ENCODE data around the gene ABHD2. TPM values are rescaled to one million over a fixed set of nuclear protein-coding genes. Genes with fewer than 3 reads are reported as not detected.
"Not testable (repeated sequence)": the region's sequence is repeated elsewhere in the genome, so short reads cannot be mapped to it uniquely, and the experiment has no call there.

The ABHD2 gene
- 10 to 100 TPM in 7 of 8 experiments, 1 to 10 TPM in 1; 9.9 to 35.4 (median 16.8) TPM for total RNA-seq

DNA sequence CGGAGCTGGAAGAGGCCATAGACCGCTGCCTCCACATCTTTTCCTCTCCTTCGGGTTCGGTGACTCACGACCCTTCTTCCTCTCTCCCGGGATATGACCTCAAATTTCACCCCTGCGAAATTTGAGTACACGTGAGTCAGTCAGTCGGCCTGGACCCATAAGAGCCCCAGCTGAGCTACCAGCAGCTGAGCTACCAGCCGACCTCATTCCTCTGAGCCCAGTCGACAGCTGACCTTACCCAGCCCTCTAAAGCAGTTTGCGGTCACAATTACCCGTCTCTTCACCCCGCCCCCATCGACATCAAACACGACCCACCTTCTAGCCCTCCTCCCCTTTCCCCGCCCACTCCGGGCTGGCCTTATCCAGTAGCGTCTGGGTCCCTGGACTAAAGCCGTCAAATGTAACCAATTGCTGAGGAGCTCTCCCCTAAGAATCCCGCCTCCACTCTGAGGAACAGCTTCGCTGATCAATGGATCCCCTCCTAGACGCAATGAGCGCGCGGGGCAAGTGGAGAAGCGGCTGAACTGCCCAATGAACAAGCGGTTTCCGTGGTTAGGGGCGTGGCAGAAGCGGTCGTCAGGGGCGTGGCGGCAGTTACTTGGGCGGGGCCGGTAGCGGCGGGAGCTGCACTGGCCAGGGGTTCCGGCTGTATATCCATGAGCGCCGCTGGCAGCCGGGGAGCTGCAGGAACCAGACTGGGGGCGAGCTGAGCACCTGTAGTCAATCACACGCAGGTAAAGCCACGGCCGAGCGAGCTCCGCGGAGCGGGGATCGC is at the start of gene ABHD2:
Gene ABHD2, plus strand, starts transcription at position 627 of the 775 bp plus-strand sequence. CDS start 27,872 bp downstream, outside the sequence.
- ATAC-seq (replicated peaks in 6 of 8), result peak; percentile 94 to 98 (median 97)
- in situ Hi-C loops (cut with MboI; ENCODE audit: low pct_unique_long_range_greater_than_20kb in 2 of 9, low sequenced_read_pairs in 9 of 9, unreplicated experiment in 9 of 9), result no loop called here
- Histone ChIP-seq H3K4me3 (peak within 1 kb of the TSS; percentile 62 to 89 (median 78)), H3K4me1 (replicated peaks in 1 of 2) (peaks cover 28 to 30% of the 10 kb centered on the region in 2 donors), H3K27ac (peak within 1 kb of the TSS; percentile 66 to 79)
- WGBS, 10 experiments, result 0 to 11% (median 1%) methylated on average over 1 to 13 of the region's 51 CpGs; no CpG with 5 or more reads in 5 of the 10 experiments

GRCh38 chr15:89039142-89039541 is 49.1 kb upstream of the ABHD2 start:
- 57 to 100% (median 87%) methylated on average over 1 to 4 of the region's 5 CpGs; no CpG with 5 or more reads in 5 of the 10 experiments for WGBS, 10 experiments
- in situ Hi-C loops (cut with MboI; ENCODE audit: low pct_unique_long_range_greater_than_20kb in 2 of 9, low sequenced_read_pairs in 9 of 9, unreplicated experiment in 9 of 9), result no loop called here
- ATAC-seq (replicated peaks in 6 of 8), result peak in 2 of 8 experiments; percentile 33 to 57
- Histone ChIP-seq H3K4me1 (replicated peaks in 1 of 2) (no peaks in the 10 kb centered on the region), H3K27ac (no peak overlapping the region), H3K4me3 (no peak overlapping the region)

- no peak for ATAC-seq (replicated peaks in 6 of 8)
- Histone ChIP-seq H3K27ac (no peak overlapping the region), H3K4me1 (replicated peaks in 1 of 2) (no peaks in the 10 kb centered on the region), H3K4me3 (no peak overlapping the region)
- 80 to 90% (median 83%) methylated on average over 1 to 3 of the region's 5 CpGs; no CpG with 5 or more reads in 6 of the 10 experiments for WGBS, 10 experiments
- in situ Hi-C loops (cut with MboI; ENCODE audit: low pct_unique_long_range_greater_than_20kb in 2 of 9, low sequenced_read_pairs in 9 of 9, unreplicated experiment in 9 of 9), result no loop called here
Observed at GRCh38 chr15:89041507-89041906, 46.7 kb upstream of the ABHD2 start.

DNA sequence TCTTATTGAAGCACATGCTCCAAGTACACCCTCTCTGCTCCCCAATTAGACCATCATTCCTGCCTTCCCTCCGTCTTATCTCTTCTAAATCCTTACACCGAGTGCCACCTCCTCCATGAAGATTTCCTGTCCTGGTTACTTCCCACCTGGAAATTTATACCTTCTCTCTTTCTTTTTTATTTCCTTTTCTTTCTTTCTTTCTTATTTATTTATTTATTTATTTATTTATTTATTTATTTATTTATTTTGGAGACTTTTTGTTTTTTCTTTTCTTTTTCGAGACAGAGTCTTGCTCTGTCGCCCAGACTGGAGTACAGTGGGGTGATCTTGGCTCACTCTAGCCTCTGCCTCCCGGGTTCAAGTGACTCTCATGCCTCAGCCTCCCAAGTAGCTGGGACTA is 45.9 kb upstream of the ABHD2 start:
- Histone ChIP-seq H3K27ac (no peak overlapping the region), H3K4me1 (replicated peaks in 1 of 2) (no peaks in the 10 kb centered on the region), H3K4me3 (no peak overlapping the region)
- WGBS, 10 experiments, result 44 to 94% (median 72%) methylated on average over 1 to 5 of the region's 5 CpGs; no CpG with 5 or more reads in 1 of the 10 experiments
- in situ Hi-C loops (cut with MboI; ENCODE audit: low pct_unique_long_range_greater_than_20kb in 2 of 9, low sequenced_read_pairs in 9 of 9, unreplicated experiment in 9 of 9), result no loop called here
- ATAC-seq (replicated peaks in 6 of 8), result no peak

GRCh38 chr15:89043031-89044002 is 44.9 kb upstream of the ABHD2 start:
- in situ Hi-C loops (cut with MboI; ENCODE audit: low pct_unique_long_range_greater_than_20kb in 2 of 9, low sequenced_read_pairs in 9 of 9, unreplicated experiment in 9 of 9), result no loop called here
- WGBS, 10 experiments, result 100% methylated on average over 1 of the region's 3 CpGs; no CpG with 5 or more reads in 6 of the 10 experiments
- Histone ChIP-seq H3K4me1 (replicated peaks in 1 of 2) (no peaks in the 10 kb centered on the region), H3K27ac (no peak overlapping the region), H3K4me3 (no peak overlapping the region)
- ATAC-seq (replicated peaks in 6 of 8), result no peak

DNA sequence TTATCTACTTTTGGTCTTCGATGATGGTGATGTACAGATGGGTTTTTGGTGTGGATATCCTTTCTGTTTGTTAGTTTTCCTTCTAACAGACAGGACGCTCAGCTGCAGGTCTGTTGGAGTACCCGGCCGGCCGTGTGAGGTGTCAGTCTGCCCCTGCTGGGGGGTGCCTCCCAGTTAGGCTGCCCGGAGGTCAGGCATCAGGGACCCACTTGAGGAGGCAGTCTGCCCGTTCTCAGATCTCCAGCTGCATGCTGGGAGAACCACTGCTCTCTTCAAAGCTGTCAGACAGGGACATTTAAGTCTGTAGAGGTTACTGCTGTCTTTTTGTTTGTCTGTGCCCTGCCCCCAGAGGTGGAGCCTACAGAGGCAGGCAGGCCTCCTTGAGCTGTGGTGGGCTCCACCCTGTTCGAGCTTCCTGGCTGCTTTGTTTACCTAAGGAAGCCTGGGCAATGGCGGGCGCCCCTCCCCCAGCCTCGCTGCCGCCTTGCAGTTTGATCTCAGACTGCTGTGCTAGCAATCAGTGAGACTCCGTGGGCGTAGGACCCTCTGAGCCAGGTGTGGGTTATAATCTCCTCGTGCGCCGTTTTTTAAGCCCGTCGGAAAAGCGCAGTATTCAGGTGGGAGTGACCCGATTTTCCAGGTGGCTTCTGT is 39.1 kb upstream of the ABHD2 start:
- in situ Hi-C loops (cut with MboI; ENCODE audit: low pct_unique_long_range_greater_than_20kb in 2 of 9, low sequenced_read_pairs in 9 of 9, unreplicated experiment in 9 of 9); ATAC-seq (replicated peaks in 6 of 8); H3K4me1 ChIP-seq (replicated peaks in 1 of 2); H3K4me3 ChIP-seq; H3K27ac ChIP-seq: not testable (repeated sequence)
- 51 to 82% methylated on average over 2 to 7 of the region's 21 CpGs; no CpG with 5 or more reads in 8 of the 10 experiments for WGBS, 10 experiments

GRCh38 chr15:89051875-89052274 is 36.4 kb upstream of the ABHD2 start:
- 0 to 70% (median 33%) methylated on average over 1 to 2 of the region's 2 CpGs; no CpG with 5 or more reads in 5 of the 10 experiments for WGBS, 10 experiments
- in situ Hi-C loops (cut with MboI; ENCODE audit: low pct_unique_long_range_greater_than_20kb in 2 of 9, low sequenced_read_pairs in 9 of 9, unreplicated experiment in 9 of 9), result loop anchor here in 4 of 9 experiments (10.0 to 25.0 kb wide), 3 partner anchors 110 to 133 kb away; no protein-coding TSS in a partner anchor
- no peak overlapping the region for H3K27ac ChIP-seq
- ATAC-seq (replicated peaks in 6 of 8), result peak in 3 of 8 experiments; percentile 73 to 86 (median 84)
- no peaks in the 10 kb centered on the region for H3K4me1 ChIP-seq (replicated peaks in 1 of 2)
- H3K4me3 ChIP-seq, result no peak overlapping the region

DNA sequence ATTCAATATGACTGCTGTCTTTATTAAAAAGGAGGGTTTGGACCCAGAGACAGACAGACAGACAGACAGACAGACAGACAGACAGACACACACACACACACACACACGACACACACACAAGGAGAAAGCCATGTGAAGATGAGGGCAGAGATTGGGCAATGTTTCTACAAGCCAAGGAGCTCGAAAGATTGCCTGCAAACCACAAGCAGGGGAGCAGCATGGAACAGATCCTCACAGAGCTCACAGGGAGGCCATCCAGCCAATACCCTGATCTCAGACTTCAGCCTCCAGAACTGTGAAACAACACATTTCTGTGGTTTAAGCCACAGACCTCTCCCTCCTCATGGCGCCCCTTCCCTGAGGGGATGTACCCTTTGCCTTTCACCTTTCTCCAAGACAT is 35.8 kb upstream of the ABHD2 start:
- Histone ChIP-seq H3K27ac (no peak overlapping the region), H3K4me1 (replicated peaks in 1 of 2) (no peaks in the 10 kb centered on the region), H3K4me3 (no peak overlapping the region)
- WGBS, 10 experiments, result 0 to 100% (median 75%) methylated on average over 1 to 2 of the region's 3 CpGs; no CpG with 5 or more reads in 3 of the 10 experiments
- ATAC-seq (replicated peaks in 6 of 8), result peak in 3 of 8 experiments; percentile 33 to 65 (median 50)
- in situ Hi-C loops (cut with MboI; ENCODE audit: low pct_unique_long_range_greater_than_20kb in 2 of 9, low sequenced_read_pairs in 9 of 9, unreplicated experiment in 9 of 9), result loop anchor here in 4 of 9 experiments (10.0 to 25.0 kb wide), 3 partner anchors 110 to 132 kb away; no protein-coding TSS in a partner anchor

- ATAC-seq (replicated peaks in 6 of 8), result no peak
- in situ Hi-C loops (cut with MboI; ENCODE audit: low pct_unique_long_range_greater_than_20kb in 2 of 9, low sequenced_read_pairs in 9 of 9, unreplicated experiment in 9 of 9), result loop anchor here in 4 of 9 experiments (10.0 to 25.0 kb wide), 3 partner anchors 107 to 130 kb away; no protein-coding TSS in a partner anchor
- no peak overlapping the region for H3K4me3 ChIP-seq
- no peak overlapping the region for H3K27ac ChIP-seq
- no peaks in the 10 kb centered on the region for H3K4me1 ChIP-seq (replicated peaks in 1 of 2)
- 87 to 100% (median 96%) methylated on average over 2 to 5 of the region's 6 CpGs; no CpG with 5 or more reads in 1 of the 10 experiments for WGBS, 10 experiments
Observed at GRCh38 chr15:89054873-89055272, 33.4 kb upstream of the ABHD2 start.

DNA sequence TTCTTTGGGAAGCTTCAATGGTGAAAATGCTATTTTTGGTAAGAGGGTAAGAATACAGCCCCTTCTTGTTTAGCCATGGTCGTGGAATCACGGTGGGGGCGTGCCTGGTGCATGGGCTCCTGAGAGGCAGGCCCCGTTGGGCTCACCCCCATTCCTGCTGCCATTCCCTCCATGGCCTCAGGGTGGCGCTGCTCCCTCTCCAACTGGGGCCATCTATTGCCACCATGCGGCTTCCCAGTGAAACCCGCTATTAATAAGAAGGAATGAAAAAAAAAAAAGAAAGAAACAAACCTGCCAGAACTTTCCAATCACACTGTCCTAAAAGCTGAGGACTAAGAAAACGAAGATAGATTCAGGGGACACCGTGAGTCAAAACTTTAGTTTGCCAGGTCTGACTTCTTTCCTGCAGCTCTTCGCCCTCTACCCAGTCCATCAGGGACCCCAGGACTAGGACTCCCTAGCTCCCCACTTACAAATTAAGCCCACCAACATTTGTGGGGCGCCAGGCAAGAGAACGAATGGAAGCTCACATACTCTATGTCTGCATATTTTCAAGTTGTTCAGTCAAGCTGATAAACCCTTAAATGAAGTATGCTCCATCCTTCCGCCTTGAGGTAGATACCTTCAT is 30.6 kb upstream of the ABHD2 start:
- in situ Hi-C loops (cut with MboI; ENCODE audit: low pct_unique_long_range_greater_than_20kb in 2 of 9, low sequenced_read_pairs in 9 of 9, unreplicated experiment in 9 of 9), result loop anchor here in 4 of 9 experiments (10.0 to 25.0 kb wide), 3 partner anchors 105 to 127 kb away; no protein-coding TSS in a partner anchor
- Histone ChIP-seq H3K4me3 (no peak overlapping the region), H3K27ac (no peak overlapping the region), H3K4me1 (replicated peaks in 1 of 2) (no peaks in the 10 kb centered on the region)
- WGBS, 10 experiments, result 0 to 100% (median 21%) methylated on average over 1 to 11 of the region's 13 CpGs
- ATAC-seq (replicated peaks in 6 of 8), result peak; percentile 64 to 100 (median 86)

GRCh38 chr15:89058376-89058775 is 29.9 kb upstream of the ABHD2 start:
- in situ Hi-C loops (cut with MboI; ENCODE audit: low pct_unique_long_range_greater_than_20kb in 2 of 9, low sequenced_read_pairs in 9 of 9, unreplicated experiment in 9 of 9), result loop anchor here in 4 of 9 experiments (10.0 to 25.0 kb wide), 3 partner anchors 104 to 126 kb away; no protein-coding TSS in a partner anchor
- no peak for ATAC-seq (replicated peaks in 6 of 8)
- 0 to 60% (median 52%) methylated on average over 1 to 2 of the region's 4 CpGs; no CpG with 5 or more reads in 7 of the 10 experiments for WGBS, 10 experiments
- no peaks in the 10 kb centered on the region for H3K4me1 ChIP-seq (replicated peaks in 1 of 2)
- H3K27ac ChIP-seq, result no peak overlapping the region
- no peak overlapping the region for H3K4me3 ChIP-seq

All from motor neuron (in vitro differentiated cells).